Measurements from ENCODE around the gene CABLES2. TPM values are rescaled to one million over a fixed set of nuclear protein-coding genes. Genes with fewer than 3 reads are reported as not detected.

CABLES2 gene
- total and polyA plus RNA-seq, 10 of the 15 experiments (the other 5 are each of a cell fraction or from before 2014, with no cell fraction given), result 2.2 to 14.9 (median 5.3) TPM

DNA sequence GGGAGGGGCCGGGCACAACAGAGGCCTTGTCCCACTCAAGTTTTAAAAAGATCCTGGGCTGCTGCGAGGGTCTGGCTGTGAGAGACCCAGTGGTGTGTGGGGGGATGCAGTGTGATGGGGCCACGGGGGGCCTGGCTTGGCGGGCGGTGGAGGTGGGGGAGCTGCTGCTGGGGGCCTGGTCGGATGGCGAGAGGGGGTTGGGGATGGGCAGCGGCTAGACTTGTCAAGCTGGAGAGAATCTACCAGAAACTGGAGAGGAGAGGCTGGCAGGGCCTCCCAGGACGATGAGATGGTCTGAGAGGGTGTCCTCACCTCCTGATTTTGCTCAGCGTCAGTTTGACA, 15.0 kb downstream of the CABLES2 start (continued):
- TF ChIP-seq IKZF2 (IDR thresholded peaks at IDR 0.05) (no peak), NBN (IDR thresholded peaks at IDR 0.05) (no peak), RCOR1 (conservative IDR thresholded peaks at IDR 0.05; ENCODE audit: low read depth, low read length) (no peak), NRF1 (conservative IDR thresholded peaks at IDR 0.05; ENCODE audit: low read depth, low read length) (no peak), TCF12 (IDR thresholded peaks at IDR 0.05; ENCODE audit: low read depth, low read length) (no peak), BCL11A (IDR thresholded peaks at IDR 0.05; ENCODE audit: low read depth, low read length) (no peak)

DNA sequence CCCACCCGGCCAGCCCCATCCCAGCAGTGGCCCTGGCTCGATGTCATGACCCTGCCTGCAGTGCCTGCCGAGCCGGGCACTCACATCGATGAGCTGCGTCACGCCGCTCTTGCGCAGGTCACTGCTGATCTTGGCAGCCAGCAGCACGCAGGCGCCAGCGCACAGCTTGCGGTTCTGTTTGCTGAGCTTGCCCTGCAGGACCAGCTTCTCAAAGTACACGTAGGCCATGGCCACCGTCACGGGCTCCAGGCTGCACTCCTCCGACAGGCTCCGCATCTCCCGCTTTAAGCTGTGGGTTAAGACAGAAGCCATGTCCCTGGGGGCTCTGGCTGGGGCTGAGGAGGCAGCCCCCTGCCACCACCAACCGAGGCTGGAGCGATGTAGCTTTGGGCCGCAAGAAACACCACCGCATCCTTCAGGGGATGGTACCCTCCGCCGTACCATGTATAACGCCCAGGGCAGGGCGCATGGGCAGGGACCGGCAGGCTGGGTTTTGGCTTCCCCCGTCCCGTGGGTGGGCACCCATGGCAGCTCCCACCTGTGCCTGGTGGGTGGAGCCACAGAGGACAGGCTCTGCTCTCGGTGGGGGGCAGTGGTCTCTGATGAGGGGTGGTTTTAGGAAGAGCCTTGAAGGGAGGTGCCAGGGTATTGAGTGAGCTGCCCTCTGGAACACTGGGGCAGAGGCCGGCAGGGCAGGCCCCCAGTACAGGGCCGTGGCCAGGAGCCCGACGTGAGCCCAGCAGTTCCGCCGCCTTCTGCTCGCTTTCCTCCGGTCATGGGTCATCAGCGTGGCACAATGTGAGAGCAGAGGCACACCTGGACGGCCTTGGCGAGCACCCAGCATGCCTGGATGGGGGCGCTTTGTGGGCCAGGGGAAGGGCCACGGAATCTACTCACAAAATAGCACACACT, 15.7 kb downstream of the CABLES2 start:
- no peaks in the 10 kb centered on the region for H4K20me1 ChIP-seq (ENCODE audit: control insufficient read depth, insufficient read depth)
- SMC1A ChIA-PET (ENCODE audit: uncharacterized antibody, unreplicated experiment), result interaction anchor here (0.6 kb wide), 1 partner anchor 410 kb away, joined by 3 read pairs; no protein-coding TSS in a partner anchor
- peaks cover 9 to 13% of the 10 kb centered on the region in 2 experiments for H3K36me3 ChIP-seq (ENCODE audit: control insufficient read depth in 2 of 2, insufficient read depth in 2 of 2, low read length in 1 of 2)
- intact Hi-C loops (cut with micrococcal nuclease; ENCODE audit: unreplicated experiment), result no loop called here
- ATAC-seq, result no peak
- in situ Hi-C loops (cut with MboI), result loop anchor here (25.0 kb wide), 1 partner anchor 379 kb away; no protein-coding TSS in a partner anchor
- no peak overlapping the region for H3K4me2 ChIP-seq (ENCODE audit: control insufficient read depth, insufficient read depth)
- no peak overlapping the region for H3K4me3 ChIP-seq
- no peak for TF ChIP-seq ATF7 (IDR thresholded peaks at IDR 0.05; ENCODE audit: low read depth)
- TF ChIP-seq, protein P1, sequence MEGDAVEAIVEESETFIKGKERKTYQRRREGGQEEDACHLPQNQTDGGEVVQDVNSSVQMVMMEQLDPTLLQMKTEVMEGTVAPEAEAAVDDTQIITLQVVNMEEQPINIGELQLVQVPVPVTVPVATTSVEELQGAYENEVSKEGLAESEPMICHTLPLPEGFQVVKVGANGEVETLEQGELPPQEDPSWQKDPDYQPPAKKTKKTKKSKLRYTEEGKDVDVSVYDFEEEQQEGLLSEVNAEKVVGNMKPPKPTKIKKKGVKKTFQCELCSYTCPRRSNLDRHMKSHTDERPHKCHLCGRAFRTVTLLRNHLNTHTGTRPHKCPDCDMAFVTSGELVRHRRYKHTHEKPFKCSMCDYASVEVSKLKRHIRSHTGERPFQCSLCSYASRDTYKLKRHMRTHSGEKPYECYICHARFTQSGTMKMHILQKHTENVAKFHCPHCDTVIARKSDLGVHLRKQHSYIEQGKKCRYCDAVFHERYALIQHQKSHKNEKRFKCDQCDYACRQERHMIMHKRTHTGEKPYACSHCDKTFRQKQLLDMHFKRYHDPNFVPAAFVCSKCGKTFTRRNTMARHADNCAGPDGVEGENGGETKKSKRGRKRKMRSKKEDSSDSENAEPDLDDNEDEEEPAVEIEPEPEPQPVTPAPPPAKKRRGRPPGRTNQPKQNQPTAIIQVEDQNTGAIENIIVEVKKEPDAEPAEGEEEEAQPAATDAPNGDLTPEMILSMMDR (IDR thresholded peaks at IDR 0.05 in 2 of 3, conservative IDR thresholded peaks at IDR 0.05 in 1 of 3; ENCODE audit: control insufficient read depth in 2 of 3, extremely low read depth in 1 of 3, insufficient read depth in 1 of 3, low read depth in 3 of 3, low read length in 3 of 3), result no peak
- TF ChIP-seq CBX3 (IDR thresholded peaks at IDR 0.05; ENCODE audit: borderline replicate concordance, low read depth), result no peak
- TF ChIP-seq BCL11A (IDR thresholded peaks at IDR 0.05; ENCODE audit: low read depth, low read length), result no peak
- TF ChIP-seq PAX5 (IDR thresholded peaks at IDR 0.05; ENCODE audit: borderline replicate concordance, low read depth, low read length), result no peak
- no peak for TF ChIP-seq YY1 (IDR thresholded peaks at IDR 0.05; ENCODE audit: low read depth, low read length)
- TF ChIP-seq, protein P2, sequence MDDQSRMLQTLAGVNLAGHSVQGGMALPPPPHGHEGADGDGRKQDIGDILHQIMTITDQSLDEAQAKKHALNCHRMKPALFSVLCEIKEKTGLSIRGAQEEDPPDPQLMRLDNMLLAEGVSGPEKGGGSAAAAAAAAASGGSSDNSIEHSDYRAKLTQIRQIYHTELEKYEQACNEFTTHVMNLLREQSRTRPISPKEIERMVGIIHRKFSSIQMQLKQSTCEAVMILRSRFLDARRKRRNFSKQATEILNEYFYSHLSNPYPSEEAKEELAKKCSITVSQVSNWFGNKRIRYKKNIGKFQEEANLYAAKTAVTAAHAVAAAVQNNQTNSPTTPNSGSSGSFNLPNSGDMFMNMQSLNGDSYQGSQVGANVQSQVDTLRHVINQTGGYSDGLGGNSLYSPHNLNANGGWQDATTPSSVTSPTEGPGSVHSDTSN (IDR thresholded peaks at IDR 0.05; ENCODE audit: insufficient replicate concordance, low read depth, low read length), result no peak
- TF ChIP-seq NR2C2 (IDR thresholded peaks at IDR 0.05; ENCODE audit: borderline replicate concordance, control insufficient read depth, insufficient read length, low read depth), result no peak
- TF ChIP-seq KAT2A (conservative IDR thresholded peaks at IDR 0.05; ENCODE audit: control insufficient read depth, low read depth, low read length), result no peak
- TF ChIP-seq, protein P3, sequence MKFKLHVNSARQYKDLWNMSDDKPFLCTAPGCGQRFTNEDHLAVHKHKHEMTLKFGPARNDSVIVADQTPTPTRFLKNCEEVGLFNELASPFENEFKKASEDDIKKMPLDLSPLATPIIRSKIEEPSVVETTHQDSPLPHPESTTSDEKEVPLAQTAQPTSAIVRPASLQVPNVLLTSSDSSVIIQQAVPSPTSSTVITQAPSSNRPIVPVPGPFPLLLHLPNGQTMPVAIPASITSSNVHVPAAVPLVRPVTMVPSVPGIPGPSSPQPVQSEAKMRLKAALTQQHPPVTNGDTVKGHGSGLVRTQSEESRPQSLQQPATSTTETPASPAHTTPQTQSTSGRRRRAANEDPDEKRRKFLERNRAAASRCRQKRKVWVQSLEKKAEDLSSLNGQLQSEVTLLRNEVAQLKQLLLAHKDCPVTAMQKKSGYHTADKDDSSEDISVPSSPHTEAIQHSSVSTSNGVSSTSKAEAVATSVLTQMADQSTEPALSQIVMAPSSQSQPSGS (IDR thresholded peaks at IDR 0.05; ENCODE audit: low read length), result no peak
- no peak for TF ChIP-seq TCF7 (IDR thresholded peaks at IDR 0.05; ENCODE audit: borderline replicate concordance)
- no peak for TF ChIP-seq NFXL1 (IDR thresholded peaks at IDR 0.05; ENCODE audit: borderline replicate concordance)
- POLR2A ChIA-PET, result no interaction called here
- H3K27ac ChIP-seq (ENCODE audit: control insufficient read depth, insufficient read depth), result no peak overlapping the region
- CTCF ChIA-PET, result interaction anchor here (1.1 kb wide), 1 partner anchor 19 kb away, joined by 3 read pairs; no protein-coding TSS in a partner anchor
- H3K4me1 ChIP-seq (ENCODE audit: control insufficient read depth, insufficient read depth, low read length), result peaks cover 4% of the 10 kb centered on the region; the same call in 1 of the 2 replicates
- no peaks in the 10 kb centered on the region for H3K27me3 ChIP-seq (replicated peaks in 1 of 2; ENCODE audit: control insufficient read depth in 2 of 2, insufficient read depth in 2 of 2, low read length in 1 of 2)
- no TSS peak for BruUV-seq (replicated peaks)
- no peak for FAIRE-seq
- no peak overlapping the region for H3K9ac ChIP-seq (ENCODE audit: control insufficient read depth, insufficient read depth, low read length)
- 87% methylated on average over 44 of the region's 44 CpGs for WGBS (ENCODE audit: insufficient coverage, insufficient replicate concordance, low lambda C conversion rate, missing lambda C conversion rate)
- no peak overlapping the region for H2AFZ ChIP-seq (ENCODE audit: control insufficient read depth, low read depth, low read length)
- RAD21 ChIA-PET (ENCODE audit: unreplicated experiment), result no interaction called here
- H3K79me2 ChIP-seq (ENCODE audit: control insufficient read depth, insufficient read depth, low read length), result peaks cover 31% of the 10 kb centered on the region
- no peak for DNase-seq (ENCODE audit: low read depth, low spot score)
- H3K9me3 ChIP-seq (replicated peaks; ENCODE audit: control insufficient read depth, insufficient read depth, low read length), result no peaks in the 10 kb centered on the region
